GM18909 (cell line): Measurements from ENCODE around the gene FBXW8.
A peak's percentile ranks its signal among the peaks of the same experiment; 100 is the strongest.

ENCODE experiments used
- ATAC-seq: cut with Tn5 transposase; IDR thresholded peaks from one replicate; pipeline ENCODE4 v1.9.1; 2021; ENCODE audit warnings: mild to moderate bottlenecking; ENCODE audit not compliant: unreplicated experiment, poor library complexity

FBXW8 gene

DNA sequence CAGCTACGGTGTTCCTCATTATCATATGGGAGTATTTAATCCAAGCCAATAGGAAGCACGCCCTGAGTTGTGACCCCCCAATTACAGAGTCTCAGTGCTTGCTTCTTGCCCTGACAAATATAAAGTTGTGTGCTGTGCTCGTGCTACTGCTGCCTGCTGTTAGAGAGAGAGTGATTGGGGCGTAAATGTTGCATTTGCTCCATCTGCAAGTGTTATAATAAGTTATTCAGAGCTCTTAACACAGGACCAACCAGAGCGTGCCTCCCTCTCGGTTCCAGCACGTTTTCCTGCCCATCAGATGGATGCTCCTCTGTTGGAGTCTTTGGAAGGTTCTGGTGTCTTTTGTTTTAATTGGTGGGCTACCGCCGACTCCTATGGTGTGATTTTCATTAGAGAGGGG, 107.1 kb downstream of the FBXW8 start:
- ATAC-seq = no peak

DNA sequence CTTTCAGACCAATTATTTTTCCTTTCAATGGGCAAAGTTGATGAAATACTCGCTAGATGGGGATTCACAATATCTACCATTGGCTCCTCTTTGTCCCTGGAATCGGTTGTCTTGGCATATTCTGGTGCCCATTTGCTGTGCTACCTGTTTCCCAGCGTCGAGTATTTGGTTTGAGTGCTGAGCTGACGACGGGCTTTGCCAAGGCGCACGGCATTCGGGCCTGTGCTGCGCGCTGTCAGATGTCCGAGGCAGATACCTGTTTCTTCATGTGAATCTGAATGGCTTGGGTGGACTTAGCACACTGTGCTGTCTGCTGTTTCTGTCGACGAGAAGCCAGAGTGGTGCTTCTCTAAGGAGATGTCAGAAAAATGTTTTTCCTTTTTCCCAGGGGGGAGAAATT, 107.5 kb downstream of the FBXW8 start:
- no peak for ATAC-seq

DNA sequence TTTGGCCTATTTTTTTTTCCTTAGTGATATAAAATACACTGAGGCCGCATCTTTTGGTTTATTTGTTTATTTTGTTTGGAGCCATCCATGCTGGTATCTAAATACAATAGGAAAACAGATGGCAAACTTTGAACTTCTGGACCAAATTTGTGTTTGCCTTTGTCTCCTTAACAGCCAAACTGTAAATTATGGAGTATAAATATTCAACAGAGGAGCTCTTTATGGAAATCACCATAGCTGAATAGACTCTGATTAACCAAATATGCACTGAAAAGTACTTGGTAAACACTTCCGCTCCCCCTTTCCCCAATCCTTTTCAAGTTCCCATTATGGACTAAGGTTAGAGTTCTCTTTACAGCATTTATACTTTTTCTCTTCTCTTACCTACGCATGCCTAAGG, 107.9 kb downstream of the FBXW8 start:
- ATAC-seq = no peak

DNA sequence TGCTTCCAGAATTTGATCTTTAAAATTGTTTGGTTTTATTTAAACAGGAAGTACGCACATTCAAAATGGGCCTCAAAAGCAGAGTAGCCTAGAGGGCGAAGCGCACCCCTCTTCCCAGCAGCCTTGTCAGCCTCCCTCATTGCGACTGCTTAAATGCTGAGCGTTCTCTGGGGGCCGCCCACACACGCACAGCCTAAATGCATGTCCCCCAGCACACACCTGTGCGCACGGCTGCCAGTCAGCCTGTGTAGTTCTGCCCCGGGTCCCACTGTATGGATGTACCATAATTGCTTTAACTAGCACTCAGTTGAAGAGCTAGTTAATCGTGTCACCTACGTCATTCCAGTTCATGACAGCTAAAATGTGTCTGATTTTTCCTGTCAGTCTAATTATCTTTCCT, 109.1 kb downstream of the FBXW8 start:
- no peak for ATAC-seq

DNA sequence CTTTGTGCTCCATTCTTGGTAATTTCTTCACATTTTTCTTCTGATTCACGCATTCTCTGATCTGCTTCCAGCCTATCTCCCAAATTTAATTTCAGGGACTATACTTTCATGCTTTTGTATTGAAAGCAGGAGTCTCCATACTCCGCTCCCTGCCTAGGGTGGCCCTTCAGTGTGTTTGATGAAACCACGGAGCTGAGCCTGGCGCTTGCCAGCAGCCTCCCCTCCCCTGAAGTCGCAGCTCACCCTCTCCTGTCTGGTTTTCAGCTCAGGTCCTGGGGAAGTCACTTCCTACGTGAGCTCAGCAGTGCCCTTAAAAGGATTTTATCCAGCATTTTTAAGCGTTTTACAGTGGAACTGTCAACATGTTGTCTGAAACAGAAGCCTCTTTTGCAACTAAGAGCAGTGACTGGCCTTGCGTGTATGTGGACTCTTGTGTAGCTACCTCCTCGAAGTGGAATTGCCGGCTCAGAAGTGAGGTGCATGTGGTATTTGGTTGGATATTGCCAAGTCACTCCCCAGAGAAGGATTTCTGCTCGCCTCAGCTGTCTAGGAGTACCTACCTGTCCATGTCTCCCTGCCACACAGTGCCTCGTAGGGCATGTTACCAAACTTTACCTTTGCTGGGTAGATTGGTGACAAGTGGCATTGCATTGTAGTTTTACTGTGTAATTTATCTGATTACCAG, 109.9 kb downstream of the FBXW8 start:
- no peak for ATAC-seq

DNA sequence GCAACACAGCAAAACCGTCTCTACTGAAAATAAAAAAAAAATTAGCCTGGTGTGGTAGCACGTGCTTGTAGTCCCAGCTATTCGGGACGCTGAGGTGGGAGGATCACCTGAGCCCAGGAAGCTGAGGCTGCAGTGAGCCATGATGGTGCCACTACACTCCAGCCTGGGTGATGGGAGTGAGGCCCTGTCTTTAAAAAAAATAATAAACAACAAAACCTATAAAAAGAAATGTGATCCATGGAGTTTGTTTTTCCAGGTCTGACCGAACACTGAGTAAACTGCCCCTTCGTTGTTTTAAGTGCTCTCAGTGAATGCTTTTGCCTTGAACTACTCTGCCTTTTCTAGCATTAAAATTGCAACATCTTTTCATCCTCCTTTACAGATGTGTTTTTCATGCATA, 111.7 kb downstream of the FBXW8 start:
- ATAC-seq = no peak

DNA sequence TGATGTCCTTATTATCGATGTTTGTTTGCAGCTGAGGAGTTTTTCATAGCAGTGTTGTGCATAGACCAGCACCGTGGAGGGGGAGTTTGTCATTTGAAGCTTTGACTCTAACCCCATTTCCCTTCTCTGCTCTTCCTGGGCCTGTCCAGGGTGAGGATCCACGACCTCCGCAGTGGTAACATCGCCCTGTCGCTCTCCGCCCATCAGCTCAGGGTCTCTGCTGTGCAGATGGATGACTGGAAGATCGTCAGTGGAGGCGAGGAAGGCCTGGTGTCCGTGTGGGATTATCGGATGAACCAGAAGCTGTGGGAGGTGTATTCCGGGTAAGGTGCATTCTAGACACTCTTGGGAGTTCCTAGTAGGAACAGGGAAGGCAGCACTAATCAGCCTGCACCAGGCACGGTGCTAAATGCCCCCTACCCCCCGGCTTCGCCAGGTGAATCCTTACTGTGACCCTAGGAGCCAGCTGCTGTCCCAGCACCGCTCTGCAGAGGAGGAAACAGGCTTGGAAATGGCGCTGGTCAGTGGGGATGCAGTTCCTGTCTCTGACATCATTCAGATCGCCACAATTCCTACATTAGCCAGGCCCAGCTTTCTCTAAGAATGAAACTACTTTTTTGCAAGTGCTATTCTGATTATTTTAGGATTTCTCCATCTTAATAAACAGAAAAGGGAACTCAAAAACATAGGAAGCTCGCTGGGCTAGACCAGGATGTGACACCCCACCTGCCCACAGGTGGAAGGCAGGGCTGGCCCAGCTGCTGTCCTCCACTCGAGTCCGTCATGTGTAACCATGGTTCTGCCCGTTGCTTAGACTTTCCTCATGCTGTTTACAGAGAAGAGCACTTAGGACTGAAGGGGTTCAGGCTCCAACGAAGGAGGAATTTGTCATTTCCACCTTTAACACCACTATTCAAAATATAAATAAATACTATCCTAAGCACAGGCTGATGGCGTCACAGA, 113.5 kb downstream of the FBXW8 start:
- ATAC-seq = no peak

DNA sequence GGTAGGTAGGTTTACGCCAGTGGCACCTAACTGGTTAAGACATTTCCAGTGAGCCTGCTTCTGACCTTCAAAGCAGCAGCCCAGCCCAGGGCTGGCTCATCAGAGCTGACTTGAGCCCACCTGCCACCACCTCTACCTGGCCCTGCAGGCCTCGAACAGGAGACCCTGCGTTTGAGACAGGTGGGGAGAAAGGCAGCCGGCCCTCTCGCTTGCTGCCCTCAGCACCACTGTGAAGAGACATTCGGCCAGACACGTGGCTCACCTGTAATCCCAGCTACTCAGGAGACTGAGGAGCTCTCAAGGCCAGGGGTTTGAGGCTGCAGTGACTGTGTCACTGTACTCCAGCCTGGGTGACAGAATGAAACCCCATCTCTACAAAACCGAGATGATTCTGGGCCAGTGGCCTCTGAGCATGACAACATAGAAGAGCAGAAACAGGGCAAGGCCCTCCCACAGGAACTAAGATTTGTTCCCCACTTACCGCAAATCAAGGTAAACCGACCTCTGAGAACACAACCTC, 114.3 kb downstream of the FBXW8 start:
- ATAC-seq = no peak

DNA sequence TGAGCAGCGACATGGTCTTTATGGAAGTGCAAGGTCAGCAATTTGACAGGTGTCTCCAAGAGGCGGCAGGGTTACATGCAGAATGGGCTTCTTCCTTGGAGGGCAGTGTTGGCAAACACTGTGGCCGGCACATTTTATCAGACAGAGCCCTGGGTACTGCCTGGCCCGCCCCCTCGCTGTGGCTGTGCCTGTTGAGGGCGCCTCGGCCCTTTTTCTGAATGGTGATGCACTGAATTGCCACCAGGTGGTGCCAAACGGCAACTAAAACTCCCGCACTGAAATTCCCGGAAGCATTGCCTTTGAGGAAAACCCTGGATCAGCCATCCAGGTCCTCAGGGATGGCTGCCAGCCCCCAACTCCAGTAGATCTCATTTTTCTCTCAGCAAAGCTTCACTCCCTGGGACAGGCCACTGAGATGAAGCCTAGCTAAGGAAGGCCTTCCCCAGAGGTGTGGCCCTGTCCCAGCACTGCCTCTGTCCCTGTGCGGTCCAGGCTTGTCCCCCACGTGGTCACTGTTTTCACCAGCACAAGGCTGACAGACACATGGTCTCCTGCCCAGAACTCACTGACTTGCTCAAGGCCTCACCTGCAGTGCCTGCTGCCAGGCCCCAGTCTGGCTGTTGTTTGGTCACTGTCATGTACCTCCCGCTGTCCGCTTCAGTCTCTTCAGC, 114.9 kb downstream of the FBXW8 start:
- ATAC-seq = peak; percentile 53

DNA sequence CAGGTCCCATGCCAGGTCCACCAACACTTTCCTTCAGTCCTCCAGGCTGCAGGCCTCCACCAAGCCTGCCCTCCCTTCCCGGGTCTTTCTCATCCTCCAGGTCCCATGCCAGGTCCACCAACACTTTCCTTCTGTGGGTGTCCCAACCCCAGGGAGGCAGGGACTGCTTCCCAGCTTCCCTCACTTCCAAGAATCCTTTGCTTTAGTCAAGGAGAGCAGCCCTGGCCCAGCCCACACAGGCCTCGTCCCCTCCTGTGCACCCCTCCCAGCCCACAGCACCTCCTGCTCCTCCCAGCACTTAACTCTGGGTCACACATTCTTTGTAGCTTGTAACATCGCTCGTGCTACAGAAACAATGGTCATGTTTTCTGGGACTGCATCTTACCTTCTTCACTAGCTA, 115.6 kb downstream of the FBXW8 start:
- ATAC-seq = no peak

DNA sequence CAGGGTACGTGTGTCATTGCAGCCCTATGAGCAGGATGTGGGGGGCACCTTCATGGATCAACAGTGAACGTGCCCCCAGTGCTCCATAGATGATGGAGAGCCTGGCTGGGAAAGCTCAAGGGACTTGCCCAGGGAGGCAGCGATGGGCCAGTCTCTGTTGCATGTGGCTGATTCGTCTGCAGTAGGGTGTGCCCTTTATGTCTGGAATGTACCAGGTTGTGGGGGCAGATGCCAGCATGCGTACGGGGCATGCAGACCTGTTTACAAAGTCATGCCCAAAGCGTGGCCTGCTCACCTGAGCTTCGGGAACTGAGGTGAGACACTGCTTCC, 116.1 kb downstream of the FBXW8 start:
- no peak for ATAC-seq

DNA sequence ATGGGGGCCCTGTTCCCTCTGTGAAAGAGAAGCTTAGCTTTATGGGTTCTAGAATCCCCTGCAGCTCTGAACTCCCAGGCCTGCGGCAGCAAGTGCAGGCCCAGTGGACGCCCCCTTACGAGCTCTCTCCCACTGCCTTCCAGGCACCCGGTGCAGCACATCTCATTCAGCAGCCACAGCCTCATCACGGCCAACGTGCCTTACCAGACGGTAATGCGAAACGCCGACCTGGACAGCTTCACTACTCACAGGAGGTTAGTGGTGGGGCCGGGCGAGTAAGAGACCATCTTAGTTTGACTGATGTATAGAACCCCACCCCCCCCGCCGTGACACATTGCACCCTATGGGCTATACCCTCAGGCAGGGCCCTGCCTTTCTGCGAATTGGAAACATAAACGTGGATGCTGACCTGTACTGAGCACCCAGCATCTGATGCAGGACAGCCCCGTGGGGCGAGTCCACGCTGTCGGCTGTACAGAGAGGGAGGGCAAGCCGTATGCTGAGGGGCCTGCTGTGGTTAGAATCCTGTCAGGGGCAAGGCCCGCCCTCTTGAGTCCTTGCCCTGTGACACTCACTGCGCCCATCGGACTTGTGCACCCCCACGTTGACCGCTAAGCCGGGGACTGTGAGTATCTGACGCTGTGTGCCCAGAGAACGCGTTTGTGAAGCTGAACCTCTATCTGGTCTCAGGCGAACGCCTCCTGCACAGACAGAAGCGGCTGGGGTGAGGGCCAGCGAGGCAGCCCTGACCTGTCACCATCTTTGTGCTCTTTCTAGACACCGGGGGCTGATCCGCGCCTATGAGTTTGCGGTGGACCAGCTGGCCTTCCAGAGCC, 116.7 kb downstream of the FBXW8 start:
- no peak for ATAC-seq

DNA sequence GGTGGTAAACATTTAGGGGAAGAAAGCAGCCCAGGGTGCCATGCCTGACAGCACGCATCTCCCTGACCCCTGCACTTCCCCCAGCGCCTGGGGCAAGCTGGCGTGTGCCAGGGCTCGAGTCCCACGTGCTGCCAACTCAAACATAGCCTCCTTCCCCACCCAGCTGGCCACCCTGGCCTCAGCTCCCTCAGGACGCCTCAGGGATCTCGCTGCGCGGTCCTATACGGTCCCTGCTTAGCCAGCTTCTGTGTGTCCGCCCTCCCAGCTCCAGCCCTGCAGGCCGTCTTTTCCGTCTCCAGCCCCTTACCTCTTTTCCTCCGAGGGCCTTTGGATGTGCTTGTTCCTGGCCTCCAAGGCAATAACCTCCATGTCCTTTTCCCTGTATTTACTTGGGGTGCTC, 117.5 kb downstream of the FBXW8 start:
- no peak for ATAC-seq

DNA sequence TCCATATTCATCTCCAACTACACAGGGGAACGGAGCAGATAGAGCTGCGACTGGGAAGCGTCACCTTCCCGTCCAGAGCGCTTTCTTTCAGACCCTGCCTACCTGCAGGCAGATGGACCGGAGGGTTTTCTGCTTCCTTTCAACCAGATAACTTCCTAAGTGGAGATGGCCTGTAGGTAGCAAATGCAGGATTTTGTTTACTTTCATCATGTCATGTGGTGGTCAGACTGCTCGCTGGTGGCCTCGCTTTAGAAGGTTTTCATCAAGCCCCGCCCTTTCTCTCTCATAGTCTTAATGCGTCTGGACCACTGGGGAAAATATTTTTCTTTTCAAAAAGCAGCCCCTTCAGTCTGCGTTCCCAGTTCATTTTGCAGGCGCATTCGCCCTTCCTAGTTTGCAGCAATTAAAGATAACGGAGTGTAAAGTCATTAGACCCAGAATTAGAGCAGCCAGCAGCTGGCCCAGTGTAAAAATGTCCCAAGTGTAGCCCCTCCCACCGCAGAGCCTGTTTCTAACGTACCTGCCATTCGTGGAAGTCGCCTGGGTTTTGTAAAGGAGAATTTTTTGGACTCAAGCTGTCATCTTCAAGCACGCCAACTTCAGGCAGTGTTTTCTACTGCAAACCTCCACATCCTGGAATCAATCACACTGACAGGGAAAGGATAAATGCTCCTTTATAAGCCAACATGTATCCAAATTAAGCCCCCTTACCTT, 119.6 kb downstream of the FBXW8 start:
- ATAC-seq = no peak

DNA sequence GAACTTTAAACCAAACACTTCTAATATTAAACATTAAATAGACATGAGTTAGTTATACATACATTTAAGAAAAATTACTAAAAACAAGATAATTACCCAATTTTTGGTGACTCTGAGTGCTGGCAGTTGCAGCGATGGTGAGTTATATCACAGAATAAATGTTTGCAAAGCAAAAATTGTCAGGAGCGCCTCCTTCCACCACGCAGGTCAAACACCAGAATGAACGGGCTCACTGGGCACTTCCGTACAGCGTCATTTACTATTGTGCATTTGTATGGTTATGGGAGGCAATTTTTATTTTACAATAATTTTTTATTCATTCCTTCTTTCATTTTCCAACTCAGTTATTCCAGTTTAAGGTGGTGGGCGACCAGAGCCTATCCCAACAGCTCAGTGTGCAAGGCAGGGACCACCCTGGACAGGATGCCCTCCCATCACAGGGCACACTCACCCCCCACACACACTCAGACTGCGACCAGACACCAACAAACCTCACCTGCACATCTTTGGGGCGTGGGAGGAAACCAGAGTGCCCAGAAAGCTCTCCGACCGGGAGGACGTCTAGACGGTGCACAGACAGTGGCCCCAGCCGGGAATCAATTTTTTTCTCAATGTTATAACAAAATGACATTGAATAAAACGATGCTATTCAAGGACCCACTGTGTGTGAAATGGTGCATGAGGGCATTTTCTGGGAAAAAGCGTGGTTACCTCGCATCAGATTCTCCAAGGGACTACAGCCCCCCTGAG, 121.3 kb downstream of the FBXW8 start:
- ATAC-seq = no peak

DNA sequence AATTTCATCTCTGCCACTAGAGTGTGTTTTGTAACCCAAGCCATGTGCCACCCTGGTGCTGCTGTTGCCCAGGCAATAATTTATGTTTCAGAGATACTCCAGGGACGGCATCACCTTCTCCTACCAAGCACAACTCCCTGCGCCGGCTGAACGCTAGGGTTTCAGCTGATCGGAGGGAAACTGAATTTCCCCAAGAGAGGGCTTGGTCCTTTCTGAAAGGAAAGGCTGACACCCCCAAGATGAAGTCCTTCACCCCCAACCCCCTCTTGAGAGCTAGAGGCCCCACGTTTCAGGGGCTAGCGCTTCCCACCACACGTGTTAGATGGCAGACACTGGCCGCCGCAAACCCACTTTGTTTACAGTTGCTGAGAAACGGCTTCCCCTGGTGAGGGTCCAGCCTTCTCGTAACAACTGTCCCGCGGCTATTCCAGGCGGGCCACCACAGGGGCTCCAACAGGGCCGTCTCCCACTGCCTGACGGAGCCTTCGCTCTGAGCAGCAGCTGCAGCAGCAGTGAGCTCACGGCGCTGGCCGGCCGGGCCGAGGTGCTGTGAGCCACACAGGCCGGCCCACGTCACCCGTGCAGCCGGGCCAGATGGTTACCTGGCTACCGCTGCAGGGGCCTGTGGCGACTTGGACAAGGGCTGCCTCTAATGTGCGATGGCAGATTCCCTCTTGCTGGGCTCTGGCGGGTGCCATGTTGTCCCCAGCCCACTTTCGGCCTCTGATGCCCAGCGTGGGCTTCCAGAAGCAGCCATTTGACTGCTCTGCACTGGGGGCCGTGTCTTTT, 122.0 kb downstream of the FBXW8 start:
- no peak for ATAC-seq

DNA sequence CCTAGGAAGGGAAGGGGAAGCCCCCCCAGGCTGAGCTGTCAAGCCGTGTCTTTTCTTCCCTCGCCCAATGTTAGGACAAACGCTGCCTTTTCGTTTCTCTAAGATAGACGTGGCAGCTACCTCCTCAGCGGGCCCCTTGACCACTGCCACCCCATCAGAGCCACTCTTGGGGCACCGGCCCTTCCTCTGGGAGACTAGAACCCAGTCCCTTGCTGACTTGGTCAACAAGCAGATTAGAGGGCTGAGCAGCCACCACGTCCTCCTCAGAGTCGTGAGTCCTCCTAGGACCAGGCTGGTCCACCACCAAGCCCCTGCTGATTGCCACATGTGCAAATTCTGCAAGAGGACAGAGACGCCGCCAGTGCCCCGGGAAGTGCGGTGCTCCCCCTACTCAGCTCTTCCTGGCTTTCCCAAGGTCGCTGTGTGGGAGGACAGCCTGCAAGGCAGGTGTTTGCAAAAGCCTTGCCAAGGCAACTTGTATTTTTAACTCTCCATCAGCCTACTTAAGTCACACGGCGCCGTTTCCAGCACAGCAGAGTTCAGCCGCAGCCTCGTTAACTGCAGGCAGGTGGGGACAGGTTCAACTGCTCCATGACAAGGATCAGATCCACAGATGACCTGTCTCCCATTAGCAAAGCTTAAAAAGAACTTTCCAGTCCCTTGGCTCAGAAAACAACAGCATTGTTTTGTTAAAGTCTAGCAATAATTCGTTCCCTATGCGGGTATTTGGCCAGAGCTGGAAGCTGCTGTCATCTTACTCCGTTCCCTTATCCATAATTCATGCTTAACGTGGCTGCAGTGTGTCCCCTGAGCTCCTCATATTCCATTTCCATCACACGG, 122.9 kb downstream of the FBXW8 start:
- no peak for ATAC-seq
